Hematopoietic multipotent progenitor cell treated with erythropoietin and hydrocortisone succinate and interleukin-3 and kit ligand, for 15 days (in vitro differentiated cells): ENCODE measurements around the gene SPZ1.
"Not testable (repeated sequence)": the region's sequence is repeated elsewhere in the genome, so short reads cannot be mapped to it uniquely, and the experiment has no call there.

Experiments used
- DNase-seq: peaks from one replicate; pipeline ENCODE4 v3.0.0-alpha.2; 2015; ENCODE audit warnings: low spot score

SPZ1 gene

GRCh38 chr5:80339116-80339515, 19.3 kb downstream of the SPZ1 start:
- no peak for DNase-seq

- no peak for DNase-seq
Observed at GRCh38 chr5:80341016-80341775, 21.4 kb downstream of the SPZ1 start.

- no peak for DNase-seq
Observed at GRCh38 chr5:80343067-80343466, 23.3 kb downstream of the SPZ1 start.

GRCh38 chr5:80346055-80346454, 26.3 kb downstream of the SPZ1 start:
- no peak for DNase-seq

- DNase-seq, result no peak
Observed at GRCh38 chr5:80348171-80348570, 28.4 kb downstream of the SPZ1 start.

- not testable (repeated sequence) for DNase-seq
Observed at GRCh38 chr5:80351019-80351418, 31.2 kb downstream of the SPZ1 start.

GRCh38 chr5:80355686-80356085, 35.9 kb downstream of the SPZ1 start:
- no peak for DNase-seq

- no peak for DNase-seq
Observed at GRCh38 chr5:80357671-80358070, 37.9 kb downstream of the SPZ1 start.

- DNase-seq, result no peak
Observed at GRCh38 chr5:80360914-80361444, 41.2 kb downstream of the SPZ1 start.

- DNase-seq, result no peak
Observed at GRCh38 chr5:80364892-80365291, 45.1 kb downstream of the SPZ1 start.

GRCh38 chr5:80368661-80369480, 49.1 kb downstream of the SPZ1 start:
- DNase-seq, result no peak

- no peak for DNase-seq
Observed at GRCh38 chr5:80369521-80369920, 49.7 kb downstream of the SPZ1 start.

- no peak for DNase-seq
Observed at GRCh38 chr5:80370390-80370789, 50.6 kb downstream of the SPZ1 start.
